Endothelial cell of umbilical vein (primary cell): ENCODE results near the gene ZEB1. TPM values are rescaled to one million over a fixed set of nuclear protein-coding genes. Genes with fewer than 3 reads are reported as not detected.
A peak's percentile ranks its signal among the peaks of the same experiment; 100 is the strongest.

ENCODE experiments used
- BruUV-seq: library from RNA; stranded (reverse); fragments of 400-500 nt; replicated peaks from 2 replicates; lab custom pipeline; 2021; lab: Mats Ljungman, UMichigan
- CTCF ChIA-PET: fragments of 300-600, 350-600 bp; sonication (Branson Sonifier 250); formaldehyde crosslinking; loops from one replicate; lab custom pipeline; 2021; ENCODE audit warnings: antibody characterized with exemption, inconsistent platforms; lab: Charles Lee
- POLR2A ChIA-PET: fragments of 300-600, 350-600 bp; sonication (Branson Sonifier 250); formaldehyde crosslinking; loops from one replicate; lab custom pipeline; 2021; ENCODE audit warnings: antibody characterized with exemption, inconsistent platforms; lab: Charles Lee
- DNase-seq: peaks from one replicate; pipeline ENCODE4 v3.0.0-alpha.2; 2011; ENCODE audit warnings: low read depth, low spot score
- FAIRE-seq: peaks from 2 replicates; lab custom pipeline; 2011; peaks lifted over from hg19 to GRCh38; lab: Jason Lieb, UNC
- H2AFZ ChIP-seq: 2 replicates; pipeline ENCODE4 v1.6.0; 2012; ENCODE audit warnings: low read depth, low read length, control low read depth, inconsistent platforms
- H3K27ac ChIP-seq: 2 replicates; pipeline ENCODE4 v1.5.1; 2011; ENCODE audit warnings: low read depth, mild to moderate bottlenecking, control low read depth, low read length, moderate library complexity; ENCODE audit not compliant: insufficient read depth
- H3K27me3 ChIP-seq, 2 experiments: 2 replicates each; pipeline versions ENCODE4 v1.6.0 to v1.6.1; 2011; ENCODE audit warnings: low read length in 2 of 2, mixed read lengths in 1 of 2; ENCODE audit not compliant: control insufficient read depth in 2 of 2, insufficient read depth in 2 of 2
- H3K36me3 ChIP-seq, 2 experiments: 2 replicates in 1 of 2; 3 replicates in 1 of 2; pipeline ENCODE4 v1.5.1; 2011; ENCODE audit warnings: low read length in 2 of 2, mild to moderate bottlenecking in 1 of 2, moderate library complexity in 1 of 2; ENCODE audit not compliant: control insufficient read depth in 2 of 2, insufficient read depth in 2 of 2; ENCODE audit errors: extremely low read depth in 1 of 2
- H3K4me1 ChIP-seq: 3 replicates; pipeline ENCODE4 v1.5.1; 2011; ENCODE audit warnings: mild to moderate bottlenecking, low read length; ENCODE audit not compliant: control insufficient read depth, insufficient read depth; ENCODE audit errors: extremely low read depth
- H3K4me2 ChIP-seq: 2 replicates; pipeline ENCODE4 v1.6.1; 2011; ENCODE audit warnings: low read length, control low read depth, mixed read lengths; ENCODE audit not compliant: insufficient read depth
- H3K4me3 ChIP-seq, 3 experiments: fragments of 200-600 bp in 1 of 3; sonication (generic), shearing (Covaris generic) in 1 of 3; replicated peaks in 1 of 3; 2 replicates each; pipeline ENCODE4 v1.5.1; 2011 to 2016; ENCODE audit warnings: control low read depth in 3 of 3, low read length in 3 of 3, mild to moderate bottlenecking in 2 of 3, inconsistent platforms in 1 of 3, low read depth in 1 of 3, moderate library complexity in 1 of 3; ENCODE audit not compliant: insufficient read depth in 1 of 3
- H3K79me2 ChIP-seq: 2 replicates; pipeline ENCODE4 v1.6.0; 2012; ENCODE audit warnings: low read length, inconsistent platforms; ENCODE audit not compliant: control insufficient read depth, insufficient read depth
- H3K9ac ChIP-seq: replicated peaks from 2 replicates; pipeline ENCODE3; 2011; ENCODE audit warnings: low read length, control low read depth; ENCODE audit not compliant: insufficient read depth; ENCODE audit errors: extremely low read depth
- H3K9me1 ChIP-seq: replicated peaks from 3 replicates; pipeline ENCODE4 v1.6.0; 2011; ENCODE audit warnings: mild to moderate bottlenecking, low read length; ENCODE audit not compliant: control insufficient read depth, insufficient read depth; ENCODE audit errors: extremely low read depth
- H3K9me3 ChIP-seq: replicated peaks from 2 replicates; pipeline ENCODE4 v1.5.1; 2012; ENCODE audit warnings: low read length, inconsistent platforms; ENCODE audit not compliant: control insufficient read depth, insufficient read depth
- H4K20me1 ChIP-seq: replicated peaks from 2 replicates; pipeline ENCODE3; 2011; ENCODE audit warnings: mild to moderate bottlenecking, low read length; ENCODE audit not compliant: control insufficient read depth, insufficient read depth; ENCODE audit errors: extremely low read depth
- JUN ChIP-seq: IDR thresholded peaks from 2 replicates; pipeline ENCODE4 v1.6.1; 2011; ENCODE audit warnings: borderline replicate concordance, low read depth; ENCODE audit not compliant: insufficient read length, insufficient read depth
- MYC ChIP-seq: IDR thresholded peaks from one replicate; pipeline ENCODE4 v1.6.1; 2011; ENCODE audit warnings: mild to moderate bottlenecking, low read depth, low read length
- POLR2A ChIP-seq: IDR thresholded peaks from 2 replicates; pipeline ENCODE4 v1.6.1; 2012; ENCODE audit warnings: low read depth, mild to moderate bottlenecking, control low read depth, low read length
- POLR2AphosphoS5 ChIP-seq: IDR thresholded peaks from 2 replicates; pipeline ENCODE4 v1.6.1; 2012; ENCODE audit warnings: low read depth, mild to moderate bottlenecking, control low read depth, low read length, moderate library complexity; ENCODE audit not compliant: insufficient read depth
- dilution Hi-C: fragments of 300-500 bp; cut with MboI; formaldehyde crosslinking; loops from one replicate; pipeline ENCODE4 v1.15.0; 2019; ENCODE audit warnings: low sequenced_read_pairs; ENCODE audit not compliant: extremely low pct_ligation_motif_present
- intact Hi-C: fragments of 100-400 bp; cut with micrococcal nuclease; formaldehyde crosslinking; loops from one replicate; pipeline ENCODE4 v1.10.0; 2022
- polyA plus RNA-seq, 4 experiments: library from polyadenylated mRNA; depleted of rRNA in 3 of 4; stranded (reverse) in 3 of 4; unstranded in 1 of 4; fragments of >200 nt; gene quantifications; 2 replicates each; pipeline versions ENCODE4 v1.2.1 to v1.2.3, GENCODE V29; 2011 to 2012; ENCODE audit warnings: missing spikeins in 1 of 4
- total RNA-seq: library from RNA; stranded (reverse); gene quantifications from 2 replicates; pipeline ENCODE4 v1.2.3, GENCODE V29; 2021

Gene ZEB1
- total and polyA plus RNA-seq, 2 donors (not counting 3 experiments of a cell fraction or from before 2014, with no cell fraction given): 19.8 to 130 TPM

- peak overlapping the region; percentile 99 for H3K4me2 ChIP-seq
These were observed 860 bp downstream of the ZEB1 start for GRCh38 chr10:31319602-31320549.

GRCh38 chr10:31320550-31321211, 1.7 kb downstream of the ZEB1 start:
- CTCF ChIA-PET: interaction anchor here (1.0 to 1.1 kb wide), 5 partner anchors 171 to 568 kb away, joined by 3 to 11 read pairs (median 4); partner anchors contain the start of gene ZNF438
- peak; percentile 71 for DNase-seq
- no peak overlapping the region for H2AFZ ChIP-seq

More at GRCh38 chr10:31319602-31320549, 860 bp downstream of the ZEB1 start:
- dilution Hi-C loops: no loop called here
- Histone ChIP-seq H3K36me3 (no peaks in the 10 kb centered on the region), H3K79me2 (peaks cover 73% of the 10 kb centered on the region), H3K9me3 (no peaks in the 10 kb centered on the region), H2AFZ (no peak overlapping the region), H3K27me3 (no peaks in the 10 kb centered on the region), H3K9me1 (peaks cover 3% of the 10 kb centered on the region), H3K9ac (peak overlapping the region; percentile 97), H3K4me3 (peak overlapping the region; percentile 88 to 96 (median 94)), H3K4me1 (peaks cover 60% of the 10 kb centered on the region), H4K20me1 (peaks cover 12% of the 10 kb centered on the region), H3K27ac (peak overlapping the region; percentile 93)
- FAIRE-seq (no peak), DNase-seq (no peak)
- ChIA-PET POLR2A (interaction anchor here (0.7 kb wide), 1 partner anchor 404 kb away, joined by 3 read pairs; no protein-coding TSS in a partner anchor), CTCF (no interaction called here)
- BruUV-seq: no TSS peak
- intact Hi-C loops: loop anchor here (1.0 to 10.0 kb wide), 15 partner anchors 41 to 593 kb away; no protein-coding TSS in a partner anchor
- TF ChIP-seq POLR2AphosphoS5: peak; percentile 57
- no peak for TF ChIP-seq JUN

More at GRCh38 chr10:31320550-31321211, 1.7 kb downstream of the ZEB1 start:
- Histone ChIP-seq H3K4me1 (peaks cover 52% of the 10 kb centered on the region), H3K9me1 (peaks cover 3% of the 10 kb centered on the region), H3K4me2 (peak overlapping the region; percentile 99), H4K20me1 (peaks cover 17% of the 10 kb centered on the region), H3K9me3 (no peaks in the 10 kb centered on the region), H3K9ac (peak overlapping the region; percentile 97), H3K4me3 (peak overlapping the region; percentile 88 to 96 (median 94)), H3K36me3 (no peaks in the 10 kb centered on the region), H3K27ac (peak overlapping the region; percentile 89), H3K79me2 (peaks cover 81% of the 10 kb centered on the region), H3K27me3 (no peaks in the 10 kb centered on the region)
- dilution Hi-C loops (no loop called here), intact Hi-C loops (loop anchor here (1.0 to 10.0 kb wide), 6 partner anchors 107 to 536 kb away; no protein-coding TSS in a partner anchor)
- FAIRE-seq: no peak
- TF ChIP-seq POLR2AphosphoS5: peak; percentile 38
- TF ChIP-seq MYC: no peak
- TF ChIP-seq POLR2A: peak; percentile 54
- BruUV-seq: no TSS peak
- POLR2A ChIA-PET: no interaction called here
